Measurements from ENCODE around the gene AK6.

DNA sequence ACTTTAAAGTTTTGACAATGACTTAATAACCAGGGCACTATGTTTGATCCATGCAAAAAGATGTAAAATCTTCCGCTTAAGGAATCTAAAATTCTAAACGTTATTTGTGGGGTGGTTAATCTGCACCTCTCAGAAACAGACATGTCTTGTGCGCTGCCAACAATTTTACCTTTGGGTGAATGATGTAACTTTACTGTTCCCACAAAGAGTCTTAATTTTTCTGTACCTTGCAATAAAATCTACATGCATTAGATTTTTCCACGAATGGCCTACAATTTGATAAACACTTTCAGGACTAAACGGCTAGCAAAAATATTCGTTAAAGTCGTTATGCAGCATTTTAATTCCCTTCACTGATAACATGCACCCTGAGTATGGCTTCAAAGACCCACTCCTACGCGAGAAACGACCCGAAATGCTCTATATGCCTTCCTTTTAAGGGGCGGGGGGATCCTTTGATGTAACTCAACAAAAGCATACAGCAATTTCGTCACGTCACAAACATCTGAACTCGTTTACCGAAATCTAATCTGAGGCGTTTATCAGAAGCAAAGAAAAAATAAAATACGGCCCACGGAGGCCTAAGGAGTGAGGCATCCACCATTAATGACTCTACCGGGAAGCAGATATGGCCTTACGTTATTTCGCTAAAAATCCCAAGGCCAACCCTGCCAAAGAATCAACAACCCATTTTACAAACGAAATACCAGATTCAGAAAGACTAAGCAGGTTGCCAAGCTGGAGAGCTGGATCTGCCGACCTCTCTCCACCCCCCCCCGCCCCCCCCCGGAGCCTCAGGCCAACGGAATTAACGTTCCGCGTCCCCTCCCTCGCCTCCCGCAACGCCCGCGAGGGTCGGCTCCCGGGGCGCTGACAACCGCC lies 621 bp downstream of the AK6 start:
- no peak for TF ChIP-seq POLR2A (IDR thresholded peaks at IDR 0.05)
- TF ChIP-seq, protein P1, sequence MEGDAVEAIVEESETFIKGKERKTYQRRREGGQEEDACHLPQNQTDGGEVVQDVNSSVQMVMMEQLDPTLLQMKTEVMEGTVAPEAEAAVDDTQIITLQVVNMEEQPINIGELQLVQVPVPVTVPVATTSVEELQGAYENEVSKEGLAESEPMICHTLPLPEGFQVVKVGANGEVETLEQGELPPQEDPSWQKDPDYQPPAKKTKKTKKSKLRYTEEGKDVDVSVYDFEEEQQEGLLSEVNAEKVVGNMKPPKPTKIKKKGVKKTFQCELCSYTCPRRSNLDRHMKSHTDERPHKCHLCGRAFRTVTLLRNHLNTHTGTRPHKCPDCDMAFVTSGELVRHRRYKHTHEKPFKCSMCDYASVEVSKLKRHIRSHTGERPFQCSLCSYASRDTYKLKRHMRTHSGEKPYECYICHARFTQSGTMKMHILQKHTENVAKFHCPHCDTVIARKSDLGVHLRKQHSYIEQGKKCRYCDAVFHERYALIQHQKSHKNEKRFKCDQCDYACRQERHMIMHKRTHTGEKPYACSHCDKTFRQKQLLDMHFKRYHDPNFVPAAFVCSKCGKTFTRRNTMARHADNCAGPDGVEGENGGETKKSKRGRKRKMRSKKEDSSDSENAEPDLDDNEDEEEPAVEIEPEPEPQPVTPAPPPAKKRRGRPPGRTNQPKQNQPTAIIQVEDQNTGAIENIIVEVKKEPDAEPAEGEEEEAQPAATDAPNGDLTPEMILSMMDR (IDR thresholded peaks at IDR 0.05), result no peak
- no peak for TF ChIP-seq EP300 (IDR thresholded peaks at IDR 0.05)
